Measurements from ENCODE around the gene AKT2. TPM values are rescaled to one million over a fixed set of nuclear protein-coding genes. Genes with fewer than 3 reads are reported as not detected.

The AKT2 gene
- total RNA-seq, 1 experiment from 2014 or later = 71.9 TPM

DNA sequence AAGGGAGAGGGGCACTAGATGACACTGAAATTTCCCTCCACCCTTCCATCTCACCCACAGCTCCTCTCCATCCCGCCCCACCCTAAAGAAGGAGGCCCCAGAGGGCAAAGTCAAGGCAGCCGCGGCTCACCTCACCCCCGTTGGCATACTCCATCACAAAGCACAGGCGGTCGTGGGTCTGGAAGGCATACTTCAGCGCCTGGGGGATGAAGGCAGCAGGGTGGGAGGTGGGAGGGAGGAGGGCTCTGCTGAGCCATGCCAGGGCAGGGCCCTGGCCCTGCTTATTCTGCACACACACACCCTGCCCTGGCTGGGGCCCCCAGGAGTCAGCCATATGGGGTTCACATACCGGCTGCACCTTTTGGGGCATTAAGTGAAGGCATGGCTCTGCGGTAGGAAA lies 46.4 kb downstream of the AKT2 start:
- DNase-seq (ENCODE audit: low read depth in 1 of 2, low spot score in 2 of 2) = no peak
- H3K4me3 ChIP-seq = no peak overlapping the region
- H3K4me1 ChIP-seq (replicated peaks) = no peaks in the 10 kb centered on the region
- H3K9me3 ChIP-seq (replicated peaks) = no peaks in the 10 kb centered on the region
- H3K27ac ChIP-seq = no peak overlapping the region
- peaks cover 59% of the 10 kb centered on the region for H3K36me3 ChIP-seq
- no peaks in the 10 kb centered on the region for H3K27me3 ChIP-seq (replicated peaks)

DNA sequence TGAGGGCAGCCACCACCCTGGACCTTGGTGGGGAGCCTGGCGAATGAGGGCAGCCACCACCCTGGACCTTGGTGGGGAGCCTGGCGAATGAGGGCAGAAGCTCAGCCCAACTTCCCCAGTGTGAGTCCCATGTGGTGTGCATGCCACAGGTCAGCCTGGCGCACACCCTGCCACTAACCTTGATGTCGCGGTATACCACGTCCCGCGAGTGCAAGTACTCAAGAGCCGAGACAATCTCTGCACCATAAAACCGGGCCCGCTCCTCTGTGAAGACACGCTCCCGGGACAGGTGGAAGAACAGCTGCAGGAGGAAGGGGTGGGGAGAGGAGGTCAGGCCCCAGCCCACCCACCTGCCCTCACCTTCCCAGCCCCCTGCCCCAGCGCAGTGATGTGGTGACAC lies 47.4 kb downstream of the AKT2 start:
- no peak for DNase-seq (ENCODE audit: low read depth in 1 of 2, low spot score in 2 of 2)
- H3K9me3 ChIP-seq (replicated peaks) = no peaks in the 10 kb centered on the region
- no peaks in the 10 kb centered on the region for H3K27me3 ChIP-seq (replicated peaks)
- H3K27ac ChIP-seq = no peak overlapping the region
- H3K36me3 ChIP-seq = peaks cover 59% of the 10 kb centered on the region
- no peak overlapping the region for H3K4me3 ChIP-seq
- H3K4me1 ChIP-seq (replicated peaks) = no peaks in the 10 kb centered on the region

DNA sequence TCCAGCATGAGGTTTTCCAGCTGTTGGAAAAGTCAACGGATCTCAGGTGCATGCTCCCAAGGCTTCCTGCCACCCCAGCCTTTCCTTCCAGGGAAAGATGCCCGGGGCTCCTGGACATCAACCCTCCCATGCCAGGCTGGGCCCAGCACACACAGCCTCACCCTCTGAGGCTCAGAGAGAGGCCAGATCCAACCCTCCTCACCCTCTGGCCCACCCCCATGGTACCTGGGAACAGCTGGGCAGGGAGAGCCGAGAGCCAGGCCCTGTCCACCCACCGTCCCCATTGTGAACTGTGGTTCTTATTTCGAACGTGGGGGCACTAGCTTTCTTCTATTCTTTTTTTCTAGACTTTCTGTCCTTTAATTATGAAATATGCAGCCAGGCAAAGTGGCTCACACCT lies 48.8 kb downstream of the AKT2 start:
- no peak overlapping the region for H3K4me3 ChIP-seq
- H3K27ac ChIP-seq = no peak overlapping the region
- no peaks in the 10 kb centered on the region for H3K27me3 ChIP-seq (replicated peaks)
- no peak for DNase-seq (ENCODE audit: low read depth in 1 of 2, low spot score in 2 of 2)
- peaks cover 49% of the 10 kb centered on the region for H3K36me3 ChIP-seq
- no peaks in the 10 kb centered on the region for H3K9me3 ChIP-seq (replicated peaks)
- H3K4me1 ChIP-seq (replicated peaks) = no peaks in the 10 kb centered on the region

DNA sequence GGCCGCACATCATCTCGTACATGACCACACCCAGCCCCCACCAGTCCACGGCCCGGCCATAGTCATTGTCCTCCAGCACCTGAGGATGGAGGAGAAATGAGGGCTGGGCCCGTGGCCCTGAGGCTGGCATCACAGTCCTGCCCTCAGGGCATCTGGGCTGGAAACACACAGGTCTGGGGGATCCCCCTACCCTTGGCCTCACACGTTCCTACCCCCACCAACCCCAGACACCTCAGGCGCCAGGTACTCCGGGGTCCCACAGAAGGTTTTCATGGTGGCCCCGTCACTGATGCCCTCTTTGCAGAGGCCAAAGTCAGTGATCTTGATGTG lies 49.2 kb downstream of the AKT2 start:
- Histone ChIP-seq H3K4me3 (no peak overlapping the region), H3K9me3 (replicated peaks) (no peaks in the 10 kb centered on the region), H3K27me3 (replicated peaks) (no peaks in the 10 kb centered on the region), H3K36me3 (peaks cover 46% of the 10 kb centered on the region), H3K4me1 (replicated peaks) (no peaks in the 10 kb centered on the region), H3K27ac (no peak overlapping the region)
- DNase-seq (ENCODE audit: low read depth in 1 of 2, low spot score in 2 of 2) = no peak

DNA sequence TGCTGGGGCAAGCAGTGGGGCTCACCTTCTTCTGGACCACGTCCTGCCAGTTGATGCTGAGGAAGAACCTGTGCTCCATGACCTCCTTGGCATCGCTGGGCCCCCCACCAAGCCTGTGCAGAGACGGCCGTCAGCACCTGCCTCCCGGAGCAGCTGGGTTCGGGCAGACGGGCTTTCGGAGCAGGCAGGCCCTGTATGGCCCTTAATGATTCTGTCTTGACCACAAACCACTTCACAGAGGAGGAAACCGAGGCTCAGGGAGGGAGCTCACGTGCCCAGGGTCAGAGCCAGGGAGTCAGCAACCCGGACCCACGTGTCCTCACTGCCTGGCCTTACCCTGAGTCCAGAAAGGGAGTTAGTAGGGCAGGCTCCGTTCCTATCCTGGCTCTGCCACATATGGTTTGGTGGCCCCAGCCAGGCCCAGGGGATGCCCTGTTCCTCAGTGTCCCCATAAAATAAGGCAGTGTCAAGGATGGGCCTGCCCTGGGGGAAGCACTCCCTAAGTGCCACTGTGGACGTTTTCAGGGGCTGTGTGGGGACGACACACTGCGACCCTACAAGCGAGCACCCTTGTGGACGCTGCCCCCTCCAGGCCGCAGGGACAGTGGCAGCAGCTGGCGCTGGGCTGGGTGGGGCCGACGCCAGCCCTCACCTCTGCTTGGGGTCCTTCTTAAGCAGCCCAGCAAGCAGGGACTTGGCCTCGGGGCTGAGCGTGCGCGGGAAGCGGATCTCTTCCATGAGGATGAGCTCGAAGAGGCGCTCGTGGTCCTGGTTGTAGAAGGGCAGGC lies 49.7 kb downstream of the AKT2 start:
- H3K4me1 ChIP-seq (replicated peaks) = no peaks in the 10 kb centered on the region
- H3K36me3 ChIP-seq = peaks cover 45% of the 10 kb centered on the region
- no peak for DNase-seq (ENCODE audit: low read depth in 1 of 2, low spot score in 2 of 2)

DNA sequence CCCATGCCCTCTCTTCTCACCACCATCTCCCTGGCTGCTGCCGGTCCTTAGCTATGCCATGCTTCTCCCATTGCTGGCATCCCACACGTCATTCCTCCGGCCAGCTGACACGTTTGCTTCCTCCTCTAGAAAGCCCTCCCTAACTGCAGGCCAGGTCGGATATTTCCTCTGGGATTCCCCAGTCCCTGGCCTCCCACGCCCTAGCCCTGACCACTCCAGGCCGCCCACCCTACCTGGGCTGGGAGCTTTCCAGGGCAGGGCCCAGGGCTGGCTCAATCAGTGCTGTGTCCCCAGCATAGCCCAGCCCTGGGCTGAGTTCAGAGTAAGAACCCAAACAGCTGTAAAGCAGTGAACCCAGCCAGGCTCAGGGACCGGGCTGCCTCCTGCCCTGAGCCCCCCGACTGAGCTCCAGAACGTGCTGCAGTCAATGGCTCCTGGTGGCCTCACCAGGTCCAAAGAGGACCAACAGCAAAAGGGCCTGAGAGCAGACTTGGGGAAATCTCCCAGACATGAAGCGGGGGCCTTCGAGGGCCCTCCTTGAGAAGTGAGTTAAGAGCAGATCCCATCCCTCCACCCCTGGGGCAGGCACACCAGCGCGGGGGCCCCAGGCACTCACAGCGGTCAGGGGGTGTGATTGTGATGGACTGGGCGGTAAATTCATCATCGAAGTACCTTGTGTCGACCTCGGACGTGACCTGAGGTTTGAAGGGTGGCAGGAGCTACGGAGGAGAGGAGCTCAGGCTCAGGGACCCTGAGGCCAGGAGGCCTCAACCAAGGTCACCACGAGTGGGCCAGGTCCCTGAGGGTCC lies 50.5 kb downstream of the AKT2 start:
- no peaks in the 10 kb centered on the region for H3K27me3 ChIP-seq (replicated peaks)
- no peaks in the 10 kb centered on the region for H3K9me3 ChIP-seq (replicated peaks)

More for the DNA sequence above, 49.7 kb downstream of the AKT2 start:
- H3K4me3 ChIP-seq = no peak overlapping the region
- no peak overlapping the region for H3K27ac ChIP-seq
- H3K27me3 ChIP-seq (replicated peaks) = no peaks in the 10 kb centered on the region
- H3K9me3 ChIP-seq (replicated peaks) = no peaks in the 10 kb centered on the region

DNA sequence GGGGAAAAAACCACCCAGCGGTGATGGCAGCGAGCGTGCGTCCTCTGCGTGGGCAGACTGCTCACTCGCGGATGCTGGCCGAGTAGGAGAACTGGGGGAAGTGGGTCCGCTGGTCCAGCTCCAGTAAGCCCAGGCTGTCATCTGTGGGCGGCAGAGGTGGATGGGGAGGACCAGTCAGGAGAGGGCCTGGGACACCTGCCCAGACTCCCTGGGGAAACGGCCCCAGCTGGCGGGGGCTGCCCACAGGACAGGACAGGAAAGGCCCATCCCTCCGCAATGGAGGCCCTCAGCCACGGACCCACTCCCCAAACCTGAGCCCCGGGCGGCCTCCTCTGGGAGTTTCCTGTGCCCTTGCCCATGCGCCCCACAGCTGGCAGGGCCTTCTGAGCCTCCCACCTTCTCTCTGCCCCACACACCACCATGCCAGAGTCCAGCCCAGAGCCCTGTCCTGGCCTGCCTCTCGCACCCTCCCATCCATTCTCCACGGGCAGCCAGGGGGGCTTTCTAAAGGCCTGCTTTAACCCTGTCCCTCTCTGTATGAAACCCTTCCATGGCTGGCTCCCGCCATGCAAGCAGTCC lies 51.2 kb downstream of the AKT2 start:
- Histone ChIP-seq H3K27ac (no peak overlapping the region), H3K27me3 (replicated peaks) (no peaks in the 10 kb centered on the region), H3K36me3 (peaks cover 36% of the 10 kb centered on the region), H3K4me3 (no peak overlapping the region), H3K4me1 (replicated peaks) (no peaks in the 10 kb centered on the region), H3K9me3 (replicated peaks) (no peaks in the 10 kb centered on the region)
- DNase-seq (ENCODE audit: low read depth in 1 of 2, low spot score in 2 of 2) = no peak

More for the DNA sequence above, 50.5 kb downstream of the AKT2 start:
- Histone ChIP-seq H3K36me3 (peaks cover 38% of the 10 kb centered on the region), H3K4me3 (no peak overlapping the region), H3K4me1 (replicated peaks) (no peaks in the 10 kb centered on the region), H3K27ac (no peak overlapping the region)
- DNase-seq (ENCODE audit: low read depth in 1 of 2, low spot score in 2 of 2) = no peak

DNA sequence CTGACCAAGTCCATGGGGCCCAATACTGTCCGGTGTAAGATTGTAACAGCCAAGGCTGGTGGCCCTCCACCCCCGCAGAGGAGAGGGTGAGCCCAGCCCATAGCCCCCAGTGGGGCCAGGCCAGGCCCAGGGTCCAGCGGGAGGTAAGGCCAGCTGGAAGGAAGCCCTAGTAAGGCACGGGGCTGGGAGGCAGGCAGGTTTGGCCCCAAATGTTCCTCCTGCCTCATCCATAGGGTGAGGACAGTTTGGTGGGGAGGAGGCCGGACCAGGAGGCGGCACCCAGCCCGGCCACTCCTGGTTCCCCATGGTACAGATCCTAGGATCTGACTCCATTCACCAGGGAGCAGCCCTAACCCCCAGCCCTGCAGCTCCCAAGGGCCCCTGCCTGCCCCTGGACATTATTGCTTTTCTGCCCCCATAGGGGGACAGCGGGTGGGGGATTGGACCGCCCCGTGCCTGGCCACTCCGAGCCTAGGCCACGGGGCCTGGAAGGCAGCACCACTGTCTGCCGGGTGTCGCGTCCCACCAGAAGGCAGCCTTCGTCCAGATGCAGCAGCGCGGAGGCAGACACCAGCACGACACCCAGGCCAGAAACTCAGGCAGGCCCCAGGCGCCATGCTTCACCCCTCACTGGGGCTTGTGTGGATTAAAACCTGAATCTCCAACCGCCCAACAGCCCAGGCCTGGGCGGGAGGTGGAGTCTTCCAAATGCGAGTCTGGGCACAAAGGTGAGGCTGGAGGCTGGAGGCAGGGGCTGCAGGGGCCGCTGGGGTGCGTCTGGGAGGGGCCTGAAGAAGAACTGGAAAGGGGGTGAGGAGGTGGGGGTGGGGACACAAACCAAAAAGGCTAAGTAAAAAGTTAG lies 52.0 kb downstream of the AKT2 start:
- Histone ChIP-seq H3K9me3 (replicated peaks) (no peaks in the 10 kb centered on the region), H3K4me3 (no peak overlapping the region), H3K27ac (no peak overlapping the region), H3K36me3 (peaks cover 35% of the 10 kb centered on the region), H3K27me3 (replicated peaks) (no peaks in the 10 kb centered on the region), H3K4me1 (replicated peaks) (no peaks in the 10 kb centered on the region)
- no peak for DNase-seq (ENCODE audit: low read depth in 1 of 2, low spot score in 2 of 2)

DNA sequence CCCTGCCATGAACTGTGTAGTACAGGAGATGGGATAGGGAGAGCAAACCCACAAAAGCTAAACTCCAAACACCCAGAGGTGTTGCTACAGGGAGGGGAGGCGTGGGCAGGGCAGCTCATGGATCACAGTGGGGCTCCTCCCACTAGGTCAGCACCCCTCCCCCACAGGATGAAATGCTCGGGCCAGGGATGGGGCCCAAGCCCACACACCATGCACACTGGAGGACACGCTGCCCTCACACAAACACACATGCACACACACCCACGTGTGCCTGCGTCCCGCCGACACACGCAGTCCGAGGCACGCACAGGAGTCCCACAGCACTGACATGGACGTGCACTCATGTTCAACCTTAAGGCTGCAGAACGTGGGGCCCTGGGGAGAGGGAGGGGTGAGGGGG lies 52.7 kb downstream of the AKT2 start:
- H3K36me3 ChIP-seq = peaks cover 28% of the 10 kb centered on the region
- H3K27me3 ChIP-seq (replicated peaks) = peaks cover 3% of the 10 kb centered on the region
- H3K4me3 ChIP-seq = no peak overlapping the region
- no peaks in the 10 kb centered on the region for H3K4me1 ChIP-seq (replicated peaks)
- no peak overlapping the region for H3K27ac ChIP-seq
- H3K9me3 ChIP-seq (replicated peaks) = no peaks in the 10 kb centered on the region
- DNase-seq (ENCODE audit: low read depth in 1 of 2, low spot score in 2 of 2) = no peak

DNA sequence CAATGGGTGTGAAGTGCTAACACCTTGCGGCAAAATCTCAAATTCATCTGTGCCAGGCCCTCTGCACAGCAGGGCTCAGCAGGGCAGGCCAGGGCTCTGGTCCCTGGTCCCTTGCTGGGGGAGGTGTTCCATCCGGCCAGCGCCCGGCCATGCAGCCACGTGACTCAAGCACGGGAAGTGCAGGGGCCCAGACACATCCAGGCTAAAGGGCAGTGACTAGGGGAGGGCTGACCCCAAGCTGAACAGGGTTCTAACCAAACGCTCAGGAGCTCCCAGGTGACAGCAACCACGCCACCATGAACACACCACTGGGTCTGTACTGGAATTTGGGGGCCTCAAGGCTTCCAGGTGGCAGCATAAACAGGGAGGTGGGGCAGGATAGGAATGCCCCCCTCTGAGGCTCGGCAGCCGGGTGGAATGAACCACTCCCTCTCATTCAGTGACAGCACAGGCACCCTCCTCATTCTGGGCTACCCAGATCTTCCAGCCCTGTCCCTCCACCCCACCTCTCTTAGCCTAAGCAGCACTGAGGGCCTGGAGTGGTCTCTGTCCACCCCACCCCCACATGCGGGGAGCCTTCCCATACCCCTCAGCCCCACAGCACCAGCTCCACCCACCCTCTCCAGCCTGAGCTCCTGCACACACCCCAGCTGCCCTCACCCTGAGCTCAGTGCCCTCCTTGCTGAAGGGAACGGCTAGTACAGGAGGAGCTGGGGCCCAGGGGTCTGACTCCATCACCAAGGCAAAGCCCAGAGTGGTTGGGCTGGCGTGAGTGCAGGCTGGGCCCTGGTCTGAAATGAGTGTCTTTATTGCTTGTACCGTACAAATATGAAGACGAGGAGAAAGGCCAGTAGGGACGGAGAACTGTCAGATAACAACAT lies 53.4 kb downstream of the AKT2 start:
- no peak overlapping the region for H3K27ac ChIP-seq
- no peak for DNase-seq (ENCODE audit: low read depth in 1 of 2, low spot score in 2 of 2)
- peaks cover 10% of the 10 kb centered on the region for H3K27me3 ChIP-seq (replicated peaks)
- peaks cover 2% of the 10 kb centered on the region; the same call in 1 of the 2 replicates for H3K4me1 ChIP-seq (replicated peaks)
- H3K9me3 ChIP-seq (replicated peaks) = no peaks in the 10 kb centered on the region
- no peak overlapping the region for H3K4me3 ChIP-seq
- H3K36me3 ChIP-seq = peaks cover 21% of the 10 kb centered on the region

DNA sequence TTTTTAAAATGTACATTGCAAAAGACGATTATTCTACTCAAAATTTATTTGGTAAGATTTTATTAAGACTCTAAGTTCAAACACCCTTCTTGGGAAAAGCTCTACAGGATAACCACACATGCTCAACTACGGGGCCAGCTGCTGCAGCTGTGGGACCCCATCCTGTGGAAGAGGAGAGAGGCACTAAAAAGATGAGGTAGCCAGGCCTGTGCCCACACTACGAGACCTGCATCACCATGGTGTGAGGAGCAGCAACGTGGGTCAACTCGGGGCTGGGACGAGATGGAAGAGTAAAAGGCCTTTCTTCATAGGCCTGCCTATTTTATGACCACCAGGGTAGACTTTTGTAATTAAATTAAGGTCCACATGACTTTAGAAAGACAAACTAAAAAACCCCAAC lies 54.1 kb downstream of the AKT2 start:
- H3K9me3 ChIP-seq (replicated peaks) = no peaks in the 10 kb centered on the region
- H3K4me1 ChIP-seq (replicated peaks) = peaks cover 9% of the 10 kb centered on the region; the same call in 1 of the 2 replicates
- H3K36me3 ChIP-seq = peaks cover 14% of the 10 kb centered on the region
- no peak overlapping the region for H3K27ac ChIP-seq
- DNase-seq (ENCODE audit: low read depth in 1 of 2, low spot score in 2 of 2) = no peak
- peaks cover 17% of the 10 kb centered on the region for H3K27me3 ChIP-seq (replicated peaks)
- no peak overlapping the region for H3K4me3 ChIP-seq

DNA sequence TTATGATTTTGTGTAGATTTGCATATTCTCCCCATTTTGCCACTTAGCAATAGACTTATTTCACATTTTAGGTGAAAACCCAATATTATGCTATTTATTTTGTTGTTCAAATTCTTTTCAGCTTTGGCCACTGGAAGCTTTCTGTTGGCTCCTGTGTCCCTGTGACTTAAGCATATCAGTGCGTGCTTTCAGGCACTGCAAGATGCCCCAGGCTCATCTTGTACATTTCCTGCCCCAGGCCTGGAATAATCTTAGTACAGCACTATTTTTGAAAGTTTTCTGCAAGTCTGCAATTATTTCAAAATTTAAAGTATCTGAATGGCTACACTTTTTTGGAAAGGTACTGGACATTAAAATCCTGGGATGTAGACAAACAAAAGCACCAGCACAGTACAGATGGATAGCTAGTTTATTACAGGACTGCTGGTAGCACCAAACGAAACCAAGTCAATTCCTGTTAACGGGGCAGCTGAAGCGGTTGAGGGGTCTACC lies 55.2 kb downstream of the AKT2 start:
- no peak for DNase-seq (ENCODE audit: low read depth in 1 of 2, low spot score in 2 of 2)
- Histone ChIP-seq H3K27ac (no peak overlapping the region), H3K4me1 (replicated peaks) (peaks cover 9% of the 10 kb centered on the region; the same call in 1 of the 2 replicates), H3K9me3 (replicated peaks) (no peaks in the 10 kb centered on the region), H3K27me3 (replicated peaks) (peaks cover 28% of the 10 kb centered on the region), H3K4me3 (no peak overlapping the region), H3K36me3 (peaks cover 3% of the 10 kb centered on the region)
